PC-9 (cell line): Measurements from ENCODE around the gene CPE. TPM values are rescaled to one million over a fixed set of nuclear protein-coding genes. Genes with fewer than 3 reads are reported as not detected.

Experiments used
- BruUV-seq: library from RNA; stranded (reverse); fragments of 400-500 nt; replicated peaks from 2 replicates; lab custom pipeline; 2021; lab: Mats Ljungman, UMichigan
- CTCF ChIA-PET: fragments of 300-600 bp; sonication (Branson Sonifier 250); formaldehyde crosslinking; loops from one replicate; lab custom pipeline; 2022; ENCODE audit warnings: antibody characterized with exemption; lab: Charles Lee
- POLR2A ChIA-PET: fragments of 300-600 bp; sonication (Branson Sonifier 250); formaldehyde crosslinking; loops from one replicate; lab custom pipeline; 2022; ENCODE audit warnings: antibody characterized with exemption; ENCODE audit not compliant: unreplicated experiment; lab: Charles Lee
- DNase-seq, 2 experiments: peaks; one replicate each; pipeline versions ENCODE4 v3.0.0 to v3.0.0-alpha.2; 2015 to 2022; ENCODE audit warnings: mixed read lengths in 1 of 2
- H2AFZ ChIP-seq: fragments of 200-600 bp; sonication (generic); 2 replicates; pipeline ENCODE4 v1.8.1; 2017; ENCODE audit warnings: antibody characterized with exemption
- H3F3A ChIP-seq: fragments of 200-600 bp; sonication (generic); 2 replicates; pipeline ENCODE4 v1.8.1; 2017; ENCODE audit warnings: antibody characterized with exemption, mild to moderate bottlenecking, low read depth; ENCODE audit not compliant: insufficient read depth
- H3K27ac ChIP-seq: fragments of 200-600 bp; sonication (generic); 2 replicates; pipeline ENCODE4 v1.6.1; 2016; ENCODE audit warnings: mixed run types
- H3K27me3 ChIP-seq: fragments of 200-600 bp; sonication (generic); 2 replicates; pipeline ENCODE4 v1.6.1; 2016; ENCODE audit warnings: low read depth, mixed run types; ENCODE audit not compliant: insufficient read depth
- H3K36me3 ChIP-seq: fragments of 200-600 bp; sonication (generic); 2 replicates; pipeline ENCODE4 v1.6.1; 2016; ENCODE audit warnings: low read depth, mixed run types
- H3K4me1 ChIP-seq: fragments of 200-600 bp; sonication (generic); replicated peaks from 2 replicates; pipeline ENCODE4 v1.6.1; 2016; ENCODE audit warnings: mixed run types; ENCODE audit not compliant: insufficient read depth
- H3K4me2 ChIP-seq: fragments of 200-600 bp; sonication (generic); 2 replicates; pipeline ENCODE4 v1.6.1; 2017; ENCODE audit warnings: mixed run types
- H3K4me3 ChIP-seq: fragments of 200-600 bp; sonication (generic); 2 replicates; pipeline ENCODE4 v1.6.1; 2016; ENCODE audit warnings: mixed run types
- H3K79me2 ChIP-seq: fragments of 200-600 bp; sonication (generic); 2 replicates; pipeline ENCODE4 v1.6.1; 2017; ENCODE audit warnings: low read depth, mixed run types
- H3K9me2 ChIP-seq: fragments of 200-600 bp; sonication (generic); 2 replicates; pipeline ENCODE4 v1.8.1; 2017; ENCODE audit warnings: mild to moderate bottlenecking; ENCODE audit not compliant: insufficient read depth
- H3K9me3 ChIP-seq: fragments of 200-600 bp; sonication (generic); 2 replicates; pipeline ENCODE4 v1.8.1; 2016; ENCODE audit warnings: low read depth; ENCODE audit not compliant: insufficient read depth
- H4K20me1 ChIP-seq: fragments of 200-600 bp; sonication (generic); 2 replicates; pipeline ENCODE4 v1.8.1; 2017; ENCODE audit not compliant: insufficient read depth
- CTCF ChIP-seq: fragments of 200-600 bp; sonication (generic); conservative IDR thresholded peaks from 2 replicates; pipeline ENCODE4 v1.6.1; 2017; ENCODE audit warnings: mixed run types, antibody characterized with exemption, mild to moderate bottlenecking, moderate library complexity
- EZH2 ChIP-seq: fragments of 200-600 bp; sonication (generic); IDR thresholded peaks from 2 replicates; pipeline ENCODE4 v1.8.0; 2017; ENCODE audit warnings: antibody characterized with exemption, low read depth
- intact Hi-C: fragments of 100-400 bp; cut with micrococcal nuclease; formaldehyde crosslinking; loops from one replicate; pipeline ENCODE4 v1.10.0; 2022; ENCODE audit not compliant: unreplicated experiment
- total RNA-seq: library from RNA; stranded (reverse); gene quantifications from 2 replicates; pipeline ENCODE4 v1.2.3, GENCODE V29; 2021

The CPE gene
- total RNA-seq, 1 experiment from 2014 or later: 1.3 TPM

GRCh38 chr4:165458471-165458870 is 79.7 kb downstream of the CPE start:
- Histone ChIP-seq H3K4me3 (no peak overlapping the region), H3K4me1 (no peaks in the 10 kb centered on the region), H3K27me3 (no peaks in the 10 kb centered on the region), H3K9me3 (no peaks in the 10 kb centered on the region), H3F3A (no peaks in the 10 kb centered on the region), H3K4me2 (no peak overlapping the region), H3K27ac (no peak overlapping the region), H4K20me1 (no peaks in the 10 kb centered on the region), H2AFZ (no peak overlapping the region), H3K79me2 (no peaks in the 10 kb centered on the region), H3K36me3 (no peaks in the 10 kb centered on the region), H3K9me2 (no peaks in the 10 kb centered on the region)
- TF ChIP-seq EZH2 (no peak), CTCF (no peak)
- ChIA-PET CTCF (no interaction called here), POLR2A (no interaction called here)
- intact Hi-C loops: no loop called here
- BruUV-seq: no TSS peak
- no peak for DNase-seq

- BruUV-seq: no TSS peak
- Histone ChIP-seq H3F3A (no peaks in the 10 kb centered on the region), H3K27me3 (no peaks in the 10 kb centered on the region), H4K20me1 (no peaks in the 10 kb centered on the region), H3K36me3 (no peaks in the 10 kb centered on the region), H3K79me2 (no peaks in the 10 kb centered on the region), H3K4me1 (no peaks in the 10 kb centered on the region), H3K27ac (no peak overlapping the region), H3K4me3 (no peak overlapping the region), H2AFZ (no peak overlapping the region), H3K9me2 (no peaks in the 10 kb centered on the region), H3K4me2 (no peak overlapping the region), H3K9me3 (no peaks in the 10 kb centered on the region)
- no peak for TF ChIP-seq EZH2
- TF ChIP-seq CTCF: no peak
- ChIA-PET POLR2A (interaction anchor here (0.6 kb wide), 1 partner anchor 69 kb away, joined by 6 read pairs; no protein-coding TSS in a partner anchor), CTCF (interaction anchor here (0.7 to 1.0 kb wide), 2 partner anchors 105 to 240 kb away, joined by 3 to 7 read pairs; no protein-coding TSS in a partner anchor)
- intact Hi-C loops: loop anchor here (5.0 to 10.0 kb wide), 3 partner anchors 256 to 676 kb away; partner anchors contain the start of genes KLHL2 and TMEM192
- no peak for DNase-seq
These were observed 82.5 kb downstream of the CPE start for GRCh38 chr4:165461159-165461821.

- Histone ChIP-seq H3K36me3 (no peaks in the 10 kb centered on the region), H3K27me3 (no peaks in the 10 kb centered on the region), H4K20me1 (no peaks in the 10 kb centered on the region), H3K9me2 (no peaks in the 10 kb centered on the region), H3K79me2 (no peaks in the 10 kb centered on the region), H3K4me1 (no peaks in the 10 kb centered on the region), H3F3A (no peaks in the 10 kb centered on the region), H3K27ac (no peak overlapping the region), H3K4me3 (no peak overlapping the region), H3K9me3 (no peaks in the 10 kb centered on the region), H2AFZ (no peak overlapping the region), H3K4me2 (no peak overlapping the region)
- POLR2A ChIA-PET: no interaction called here
- CTCF ChIA-PET: no interaction called here
- no TSS peak for BruUV-seq
- DNase-seq: no peak
- TF ChIP-seq CTCF: no peak
- no peak for TF ChIP-seq EZH2
- intact Hi-C loops: loop anchor here (5.0 to 10.0 kb wide), 3 partner anchors 257 to 677 kb away; partner anchors contain the start of genes KLHL2 and TMEM192
These were observed 83.2 kb downstream of the CPE start for GRCh38 chr4:165462009-165462408.
